GM23338 (cell line): ENCODE data around the gene UBE2G2. TPM values are rescaled to one million over a fixed set of nuclear protein-coding genes. Genes with fewer than 3 reads are reported as not detected.

ENCODE experiments used
- ATAC-seq: fragments of 200-7000 bp; cut with Tn5 transposase; 3 replicates; pipeline ENCODE4 v1.9.1; 2020
- DNase-seq: peaks from one replicate; pipeline ENCODE4 v3.0.0-alpha.2; 2015; ENCODE audit warnings: low spot score
- H2AFZ ChIP-seq: fragments of 200-600 bp; sonication (generic); 2 replicates; pipeline ENCODE4 v1.8.0; 2016; ENCODE audit warnings: antibody characterized with exemption, mild to moderate bottlenecking, moderate library complexity
- H3F3A ChIP-seq: fragments of 200-600 bp; sonication (generic); replicated peaks from 2 replicates; pipeline ENCODE4 v1.8.0; 2017; ENCODE audit warnings: antibody characterized with exemption, mixed run types, low read depth
- H3K27ac ChIP-seq: fragments of 200-600 bp; sonication (generic); 2 replicates; pipeline ENCODE4 v1.6.1; 2016; ENCODE audit warnings: low read depth
- H3K27me3 ChIP-seq: fragments of 200-600 bp; sonication (generic); 2 replicates; pipeline ENCODE4 v1.8.0; 2016; ENCODE audit warnings: mild to moderate bottlenecking, mixed run types, moderate library complexity; ENCODE audit not compliant: insufficient read depth
- H3K36me3 ChIP-seq: fragments of 200-600 bp; sonication (generic); 2 replicates; pipeline ENCODE4 v1.8.0; 2016; ENCODE audit warnings: mild to moderate bottlenecking; ENCODE audit not compliant: insufficient read depth
- H3K4me1 ChIP-seq: fragments of 200-600 bp; sonication (generic); 2 replicates; pipeline ENCODE4 v1.8.0; 2016; ENCODE audit warnings: mild to moderate bottlenecking, moderate library complexity; ENCODE audit not compliant: insufficient read depth
- H3K4me2 ChIP-seq: fragments of 200-600 bp; sonication (generic); 2 replicates; pipeline ENCODE4 v1.7.1; 2017; ENCODE audit warnings: mixed run types
- H3K4me3 ChIP-seq: fragments of 200-600 bp; sonication (generic); 2 replicates; pipeline ENCODE4 v1.6.1; 2016; ENCODE audit warnings: mixed run types
- H3K79me2 ChIP-seq: fragments of 200-600 bp; sonication (generic); replicated peaks from 2 replicates; pipeline ENCODE4 v1.8.0; 2017; ENCODE audit warnings: mild to moderate bottlenecking; ENCODE audit not compliant: insufficient read depth
- H3K9me2 ChIP-seq: fragments of 200-600 bp; sonication (generic); 2 replicates; pipeline ENCODE4 v1.8.0; 2017; ENCODE audit not compliant: insufficient read depth
- H4K20me1 ChIP-seq: fragments of 200-600 bp; sonication (generic); replicated peaks from 2 replicates; pipeline ENCODE4 v1.8.0; 2017; ENCODE audit warnings: mild to moderate bottlenecking; ENCODE audit not compliant: insufficient read depth
- H3K27ac Mint-ChIP-seq: 2 replicates; pipeline ENCODE4 v1.8.0; 2020; ENCODE audit warnings: inconsistent platforms, mild to moderate bottlenecking, moderate library complexity, mixed read lengths
- H3K27me3 Mint-ChIP-seq: 3 replicates; pipeline ENCODE4 v1.8.0; 2022; ENCODE audit warnings: low read depth, mild to moderate bottlenecking, moderate library complexity, mixed read lengths, inconsistent platforms; ENCODE audit not compliant: insufficient read depth, poor library complexity
- H3K36me3 Mint-ChIP-seq: 3 replicates; pipeline ENCODE4 v1.8.0; 2021; ENCODE audit warnings: low read depth, mild to moderate bottlenecking, inconsistent platforms, moderate library complexity, mixed read lengths
- H3K4me1 Mint-ChIP-seq: 3 replicates; pipeline ENCODE4 v1.8.0; 2020; ENCODE audit warnings: mild to moderate bottlenecking, inconsistent platforms, mixed read lengths
- H3K4me3 Mint-ChIP-seq: 3 replicates; pipeline ENCODE4 v1.8.0; 2021; ENCODE audit warnings: moderate library complexity, mild to moderate bottlenecking, inconsistent platforms, mixed read lengths
- H3K9me3 Mint-ChIP-seq: 3 replicates; pipeline ENCODE4 v1.8.0; 2020; ENCODE audit warnings: moderate library complexity, mild to moderate bottlenecking, inconsistent platforms, mixed read lengths
- CREB1 ChIP-seq: fragments of 250-450 bp; sonication (Bioruptor Pico); IDR thresholded peaks from 2 replicates; pipeline ENCODE4 v1.5.0; 2020; ENCODE audit warnings: low read depth, mild to moderate bottlenecking, moderate library complexity
- EZH2 ChIP-seq: fragments of 200-600 bp; sonication (generic); IDR thresholded peaks from one replicate; pipeline ENCODE4 v1.8.0; 2017; ENCODE audit warnings: antibody characterized with exemption, mild to moderate bottlenecking, low read depth; ENCODE audit not compliant: unreplicated experiment
- EZH2phosphoT487 ChIP-seq: fragments of 200-600 bp; sonication (generic); IDR thresholded peaks from one replicate; pipeline ENCODE4 v1.8.1; 2018; ENCODE audit warnings: antibody characterized with exemption; ENCODE audit not compliant: unreplicated experiment
- JUNB ChIP-seq: IDR thresholded peaks from one replicate; pipeline ENCODE4 v1.6.1; 2016; ENCODE audit warnings: antibody characterized with exemption; ENCODE audit not compliant: unreplicated experiment
- NANOG ChIP-seq: IDR thresholded peaks from 2 replicates; pipeline ENCODE4 v1.6.1; 2016; ENCODE audit warnings: antibody characterized with exemption, borderline replicate concordance
- POLR2AphosphoS5 ChIP-seq: IDR thresholded peaks from 2 replicates; pipeline ENCODE4 v1.6.1; 2016; ENCODE audit warnings: antibody characterized with exemption, low read depth
- STAT1 ChIP-seq: IDR thresholded peaks from one replicate; pipeline ENCODE4 v1.6.1; 2016; ENCODE audit warnings: antibody characterized with exemption; ENCODE audit not compliant: unreplicated experiment
- ZNF114 ChIP-seq: fragments of 250-450 bp; sonication (Bioruptor Pico); IDR thresholded peaks from 2 replicates; pipeline ENCODE4 v1.5.0; 2020; ENCODE audit warnings: mild to moderate bottlenecking, moderate library complexity
- ZNF331 ChIP-seq: fragments of 250-450 bp; sonication (Bioruptor Pico); IDR thresholded peaks from 2 replicates; pipeline ENCODE4 v1.5.0; 2020; ENCODE audit warnings: low read depth, mild to moderate bottlenecking, moderate library complexity
- ZNF462 ChIP-seq: fragments of 250-450 bp; sonication (Bioruptor Pico); IDR thresholded peaks from 2 replicates; pipeline ENCODE4 v1.5.0; 2020; ENCODE audit warnings: mild to moderate bottlenecking, moderate library complexity
- polyA plus RNA-seq: library from polyadenylated mRNA; unstranded; fragments of >200 nt; fragmentation: Nextera tagmentation; extraction: Ambion mirVana; gene quantifications from 2 replicates; pipeline ENCODE4 v1.2.1, GENCODE V29; 2016
- total RNA-seq: library from RNA; depleted of rRNA; stranded (reverse); fragments of >200 nt; shearing (Covaris generic); gene quantifications from 2 replicates; pipeline ENCODE4 v1.2.3, GENCODE V29; 2014
- TF ChIP-seq, protein P1 (sequence below): IDR thresholded peaks from 2 replicates; pipeline ENCODE4 v1.6.1; 2016; ENCODE audit warnings: antibody characterized with exemption
- TF ChIP-seq, protein P2 (sequence below), 2 experiments: fragments of 200-600 bp in 1 of 2; sonication (generic) in 1 of 2; conservative IDR thresholded peaks; 2 replicates each; pipeline versions ENCODE4 v1.5.1 to v1.6.1; 2016 to 2017; ENCODE audit warnings: antibody characterized with exemption in 2 of 2, low read depth in 2 of 2, mild to moderate bottlenecking in 2 of 2, moderate library complexity in 1 of 2

UBE2G2 gene
- total and polyA plus RNA-seq, 2 experiments from 2014 or later = 66.4 to 100 TPM

DNA sequence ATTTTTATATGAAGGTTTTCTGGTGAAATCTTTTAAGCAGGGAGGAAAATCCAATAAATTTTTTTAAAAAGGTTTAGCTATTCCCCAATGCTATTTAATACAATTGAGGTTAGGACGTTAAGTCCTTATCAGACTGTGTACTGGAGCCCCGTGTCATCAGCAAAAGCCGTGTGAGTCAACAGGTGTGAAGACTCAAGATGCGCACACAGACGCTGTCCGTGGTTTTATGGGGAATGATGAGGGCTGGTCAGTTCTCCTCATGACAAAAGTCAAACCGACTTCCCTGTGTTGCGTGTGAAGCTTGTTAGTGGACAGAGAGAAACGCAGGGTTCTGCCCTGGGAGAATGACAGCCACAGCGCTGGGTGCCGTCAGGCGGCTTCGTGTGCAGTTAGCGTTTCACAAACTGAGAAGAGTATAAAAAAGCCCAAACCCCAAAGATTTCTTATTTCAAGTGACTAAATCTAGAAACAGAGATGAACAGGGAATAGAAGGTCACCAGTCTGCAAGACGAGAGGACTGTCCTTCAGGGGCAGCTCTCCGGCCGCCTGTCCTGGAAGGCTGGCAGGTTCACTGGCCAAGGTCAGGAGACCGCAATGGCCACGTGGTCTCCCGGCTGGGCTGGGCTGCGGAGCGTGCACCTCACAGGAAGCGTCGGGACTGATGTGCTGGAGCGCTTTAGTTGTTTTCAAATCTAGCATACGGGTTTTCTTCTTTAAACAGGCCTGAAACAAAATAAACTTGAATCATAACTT is 49.5 kb upstream of the UBE2G2 start (continued):
- TF ChIP-seq EZH2phosphoT487 (no peak), POLR2AphosphoS5 (no peak), JUNB (no peak), NANOG (no peak), STAT1 (no peak)
- TF ChIP-seq, protein P1, sequence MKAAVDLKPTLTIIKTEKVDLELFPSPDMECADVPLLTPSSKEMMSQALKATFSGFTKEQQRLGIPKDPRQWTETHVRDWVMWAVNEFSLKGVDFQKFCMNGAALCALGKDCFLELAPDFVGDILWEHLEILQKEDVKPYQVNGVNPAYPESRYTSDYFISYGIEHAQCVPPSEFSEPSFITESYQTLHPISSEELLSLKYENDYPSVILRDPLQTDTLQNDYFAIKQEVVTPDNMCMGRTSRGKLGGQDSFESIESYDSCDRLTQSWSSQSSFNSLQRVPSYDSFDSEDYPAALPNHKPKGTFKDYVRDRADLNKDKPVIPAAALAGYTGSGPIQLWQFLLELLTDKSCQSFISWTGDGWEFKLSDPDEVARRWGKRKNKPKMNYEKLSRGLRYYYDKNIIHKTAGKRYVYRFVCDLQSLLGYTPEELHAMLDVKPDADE = no peak

- Histone ChIP-seq H2AFZ (no peak overlapping the region), H3K27me3 (no peaks in the 10 kb centered on the region), H3K4me1 (peaks cover 7% of the 10 kb centered on the region), H3F3A (peaks cover 3% of the 10 kb centered on the region; the same call in 1 of the 2 replicates), H4K20me1 (no peaks in the 10 kb centered on the region; the same call in none of the 2 replicates), H3K79me2 (peaks cover 12% of the 10 kb centered on the region; the same call in 1 of the 2 replicates), H3K36me3 (peaks cover 34% of the 10 kb centered on the region; the same call in 1 of the 2 replicates), H3K27ac (no peak overlapping the region), H3K4me3 (no peak overlapping the region), H3K4me2 (no peak overlapping the region), H3K9me2 (no peaks in the 10 kb centered on the region)
- Mint-ChIP-seq H3K4me3 (no peak overlapping the region), H3K36me3 (peaks cover 49% of the 10 kb centered on the region), H3K4me1 (peaks cover 8% of the 10 kb centered on the region), H3K27ac (no peak overlapping the region), H3K9me3 (no peaks in the 10 kb centered on the region; the same call in 2 of the 3 replicates), H3K27me3 (peaks cover 15% of the 10 kb centered on the region)
- DNase-seq (no peak), ATAC-seq (no peak)
- TF ChIP-seq JUNB (no peak), EZH2 (no peak), CREB1 (CRISPR knock-in tag) (no peak), ZNF331 (CRISPR knock-in tag) (no peak), ZNF462 (no peak), NANOG (no peak), STAT1 (no peak), ZNF114 (CRISPR knock-in tag) (no peak), EZH2phosphoT487 (no peak)
- TF ChIP-seq, protein P2, sequence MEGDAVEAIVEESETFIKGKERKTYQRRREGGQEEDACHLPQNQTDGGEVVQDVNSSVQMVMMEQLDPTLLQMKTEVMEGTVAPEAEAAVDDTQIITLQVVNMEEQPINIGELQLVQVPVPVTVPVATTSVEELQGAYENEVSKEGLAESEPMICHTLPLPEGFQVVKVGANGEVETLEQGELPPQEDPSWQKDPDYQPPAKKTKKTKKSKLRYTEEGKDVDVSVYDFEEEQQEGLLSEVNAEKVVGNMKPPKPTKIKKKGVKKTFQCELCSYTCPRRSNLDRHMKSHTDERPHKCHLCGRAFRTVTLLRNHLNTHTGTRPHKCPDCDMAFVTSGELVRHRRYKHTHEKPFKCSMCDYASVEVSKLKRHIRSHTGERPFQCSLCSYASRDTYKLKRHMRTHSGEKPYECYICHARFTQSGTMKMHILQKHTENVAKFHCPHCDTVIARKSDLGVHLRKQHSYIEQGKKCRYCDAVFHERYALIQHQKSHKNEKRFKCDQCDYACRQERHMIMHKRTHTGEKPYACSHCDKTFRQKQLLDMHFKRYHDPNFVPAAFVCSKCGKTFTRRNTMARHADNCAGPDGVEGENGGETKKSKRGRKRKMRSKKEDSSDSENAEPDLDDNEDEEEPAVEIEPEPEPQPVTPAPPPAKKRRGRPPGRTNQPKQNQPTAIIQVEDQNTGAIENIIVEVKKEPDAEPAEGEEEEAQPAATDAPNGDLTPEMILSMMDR (conservative IDR thresholded peaks at IDR 0.05; ENCODE audit: low read depth in 2 of 2) = no peak
- TF ChIP-seq, protein P1 = no peak
Observed at GRCh38 chr21:44850208-44850800, 48.7 kb upstream of the UBE2G2 start.
